CD4-positive, alpha-beta T cell treated with Interleukin-15 for 4 hours (primary cell): ENCODE measurements around the gene YY1.
A peak's percentile ranks its signal among the peaks of the same experiment; 100 is the strongest.
"Not testable (repeated sequence)": the region's sequence is repeated elsewhere in the genome, so short reads cannot be mapped to it uniquely, and the experiment has no call there.

Source experiments
- DNase-seq: peaks from one replicate; pipeline ENCODE4 v3.0.0-alpha.2; 2020; ENCODE audit warnings: low spot score

Gene YY1

GRCh38 chr14:100243020-100243419 is 4.1 kb downstream of the YY1 start:
- no peak for DNase-seq

GRCh38 chr14:100246809-100247428 is 8.0 kb downstream of the YY1 start:
- DNase-seq = peak; percentile 51

- DNase-seq = no peak
These were observed 12.0 kb downstream of the YY1 start for GRCh38 chr14:100250732-100251465.

GRCh38 chr14:100252684-100253083 is 13.7 kb downstream of the YY1 start:
- DNase-seq = no peak

- DNase-seq = no peak
These were observed 17.5 kb downstream of the YY1 start for GRCh38 chr14:100256339-100256895.

GRCh38 chr14:100261621-100262020 is 22.7 kb downstream of the YY1 start:
- DNase-seq = peak; percentile 31

GRCh38 chr14:100262545-100262944 is 23.6 kb downstream of the YY1 start:
- no peak for DNase-seq

- no peak for DNase-seq
These were observed 24.2 kb downstream of the YY1 start for GRCh38 chr14:100263141-100263540.

- DNase-seq = no peak
These were observed 29.0 kb downstream of the YY1 start for GRCh38 chr14:100267990-100268389.

GRCh38 chr14:100268591-100269207 is 29.8 kb downstream of the YY1 start:
- DNase-seq = no peak

- DNase-seq = peak; percentile 20
These were observed 32.4 kb downstream of the YY1 start for GRCh38 chr14:100271247-100271939.

GRCh38 chr14:100274250-100274649 is 35.3 kb downstream of the YY1 start:
- no peak for DNase-seq

- DNase-seq = no peak
These were observed 36.3 kb downstream of the YY1 start for GRCh38 chr14:100275214-100275613.

- DNase-seq = no peak
These were observed 39.8 kb downstream of the YY1 start for GRCh38 chr14:100278702-100279101.

GRCh38 chr14:100279133-100279532 is 40.2 kb downstream of the YY1 start:
- DNase-seq = no peak

GRCh38 chr14:100279563-100279962 is 40.6 kb downstream of the YY1 start:
- DNase-seq = no peak

GRCh38 chr14:100281286-100282082 is 42.5 kb downstream of the YY1 start:
- no peak for DNase-seq

- no peak for DNase-seq
These were observed 43.1 kb downstream of the YY1 start for GRCh38 chr14:100282083-100282350.

- DNase-seq = no peak
These were observed 43.9 kb downstream of the YY1 start for GRCh38 chr14:100282766-100283419.

- not testable (repeated sequence) for DNase-seq
These were observed 44.5 kb downstream of the YY1 start for GRCh38 chr14:100283436-100283835.
